HG02642 (cell line): ENCODE measurements around the gene PARM1.

ENCODE experiments used
- ATAC-seq: cut with Tn5 transposase; IDR thresholded peaks from one replicate; pipeline ENCODE4 v1.9.1; 2021; ENCODE audit warnings: mild to moderate bottlenecking; ENCODE audit not compliant: unreplicated experiment, poor library complexity

The PARM1 gene

DNA sequence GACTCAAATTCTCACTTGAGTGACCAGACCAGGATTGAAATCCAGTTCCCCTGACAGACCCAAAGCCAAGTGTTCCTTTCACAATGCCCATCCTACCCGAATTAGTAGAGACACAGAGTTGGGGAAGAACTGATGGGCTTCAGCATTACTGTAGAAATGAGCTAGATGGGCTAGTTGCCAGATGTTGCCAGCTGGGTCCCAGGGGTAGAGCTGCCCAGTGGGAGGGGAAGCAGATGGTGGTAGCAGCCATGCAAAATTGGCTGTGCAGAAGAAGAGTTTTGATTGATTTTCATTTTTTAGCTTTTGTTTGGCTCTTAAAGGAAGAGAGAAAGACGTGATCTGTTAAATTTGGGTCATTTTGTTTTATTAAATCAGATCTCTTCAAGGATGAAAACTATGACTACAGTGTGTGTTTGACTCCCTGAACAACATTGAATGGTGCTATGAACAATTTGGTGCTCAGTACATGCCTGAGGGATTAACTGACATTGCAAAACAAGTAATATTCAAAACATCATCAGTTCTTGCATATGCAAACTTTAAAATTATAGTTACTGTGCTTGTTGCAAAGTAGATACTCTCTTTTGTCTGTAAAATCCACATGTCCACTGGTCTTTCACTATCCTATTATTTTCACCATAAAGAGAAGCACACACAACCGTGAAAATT lies 86.0 kb downstream of the PARM1 start:
- ATAC-seq, result no peak

DNA sequence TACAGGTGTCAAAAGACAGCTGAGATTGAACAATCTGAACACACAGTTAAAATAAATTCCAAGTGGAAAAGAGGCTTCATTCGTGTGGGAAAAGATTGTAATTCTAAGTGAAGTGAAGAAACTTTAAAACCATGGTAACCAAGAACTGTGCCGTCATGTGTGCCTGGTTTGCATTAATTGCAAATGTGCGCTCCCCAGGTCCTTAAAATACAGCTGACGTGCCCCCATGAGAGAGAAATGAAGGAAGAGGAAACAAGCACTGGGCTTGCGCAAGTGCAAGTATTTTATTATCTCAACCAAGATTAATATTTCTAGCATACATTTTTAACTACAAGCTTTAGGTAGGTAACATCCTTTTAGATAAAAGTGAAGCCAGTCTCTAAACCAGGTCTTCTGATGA lies 92.5 kb downstream of the PARM1 start:
- ATAC-seq, result no peak

DNA sequence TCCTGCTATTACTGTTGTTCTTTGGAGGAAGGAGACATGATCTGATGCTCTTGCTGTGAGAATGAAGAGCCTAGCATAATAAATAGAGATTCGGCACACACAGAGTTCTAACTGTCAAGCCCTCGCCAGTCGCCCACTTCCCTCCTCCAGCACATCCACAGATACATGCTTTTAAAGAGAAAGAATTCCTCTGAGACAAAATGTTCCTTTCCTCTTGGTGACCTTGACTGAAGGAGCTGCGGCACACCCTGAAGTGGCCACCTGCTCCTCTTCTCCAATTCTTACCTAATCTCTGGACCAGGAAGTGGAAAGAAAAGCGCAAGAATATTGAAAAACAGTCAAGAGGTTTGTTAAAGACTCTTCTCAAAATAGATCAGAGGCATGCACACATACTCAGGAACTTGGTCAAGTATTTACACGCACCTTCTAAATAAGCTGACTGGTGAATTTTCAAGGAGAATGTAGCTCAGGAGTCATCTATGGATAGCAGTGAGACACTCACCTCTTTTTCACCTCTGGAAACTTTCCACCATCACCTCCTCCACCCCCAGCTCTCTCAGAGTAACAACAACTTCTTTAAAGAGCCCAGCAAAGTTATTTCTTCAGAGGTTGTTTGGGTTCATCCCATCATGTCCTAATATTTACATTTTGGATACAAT lies 95.4 kb downstream of the PARM1 start:
- no peak for ATAC-seq

DNA sequence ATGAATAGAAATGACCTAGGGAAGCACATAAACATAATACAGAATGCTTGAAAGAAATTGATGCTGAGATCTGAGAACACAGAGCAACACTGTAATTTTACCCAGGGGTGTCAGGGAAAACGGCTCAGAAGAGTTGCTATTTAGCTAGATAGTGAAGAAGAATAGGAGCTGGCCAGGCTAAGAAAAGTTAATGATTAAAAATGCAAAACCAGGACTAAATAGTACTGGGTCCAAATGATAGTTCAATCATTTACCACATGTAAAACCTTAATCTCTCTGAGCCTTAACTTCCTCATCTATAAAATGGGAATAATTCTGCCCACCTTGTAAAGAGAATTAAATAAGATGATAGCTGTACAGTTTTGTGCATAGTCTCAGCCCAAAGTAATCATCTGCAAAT lies 97.1 kb downstream of the PARM1 start:
- no peak for ATAC-seq

DNA sequence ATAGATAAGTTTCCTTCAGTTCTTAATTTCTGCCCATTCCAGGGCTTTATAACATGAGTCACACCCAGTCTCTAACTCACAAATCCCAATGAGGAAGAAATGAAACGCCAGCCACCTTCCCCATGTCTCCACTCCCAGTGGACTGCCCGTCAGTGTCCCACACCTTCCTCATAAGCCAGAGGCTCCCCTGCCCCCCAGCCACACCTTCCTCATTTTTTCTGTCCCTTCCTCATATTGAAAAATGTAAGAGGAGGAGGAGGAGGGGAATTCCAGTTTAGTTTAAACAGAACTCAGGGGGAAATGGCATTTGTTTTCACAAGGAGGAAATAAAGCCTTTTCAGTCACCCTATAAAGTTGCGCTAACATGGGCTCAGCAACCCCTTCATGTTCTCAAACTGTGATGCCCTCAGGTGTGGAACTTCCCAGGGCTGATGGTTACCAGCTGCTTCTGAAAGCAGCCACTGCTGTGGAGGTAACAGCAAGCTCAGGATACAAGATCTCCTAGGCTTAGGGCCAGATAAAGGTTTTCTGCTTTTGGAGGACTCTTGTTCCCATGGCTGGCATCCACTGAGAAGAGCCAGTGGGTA lies 97.8 kb downstream of the PARM1 start:
- ATAC-seq, result no peak

DNA sequence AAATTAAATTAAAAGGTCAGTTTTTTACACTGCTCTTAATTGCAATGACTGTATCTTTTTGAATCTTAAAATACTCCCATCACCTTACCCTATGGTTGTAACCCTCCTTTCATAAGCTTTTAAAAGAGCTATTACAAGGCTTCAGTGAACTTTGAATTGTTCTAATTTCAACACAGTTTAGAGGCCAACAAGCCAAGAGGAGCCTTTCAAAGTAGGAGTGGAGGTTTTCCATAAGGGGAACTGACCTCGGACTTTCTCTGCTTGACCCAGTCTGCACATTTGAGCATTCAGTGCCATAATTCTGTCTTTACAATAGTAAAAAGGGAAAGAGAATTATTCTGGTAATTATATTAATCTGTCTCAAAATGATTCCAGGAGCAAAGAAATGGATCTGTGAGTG lies 98.9 kb downstream of the PARM1 start:
- ATAC-seq, result no peak

DNA sequence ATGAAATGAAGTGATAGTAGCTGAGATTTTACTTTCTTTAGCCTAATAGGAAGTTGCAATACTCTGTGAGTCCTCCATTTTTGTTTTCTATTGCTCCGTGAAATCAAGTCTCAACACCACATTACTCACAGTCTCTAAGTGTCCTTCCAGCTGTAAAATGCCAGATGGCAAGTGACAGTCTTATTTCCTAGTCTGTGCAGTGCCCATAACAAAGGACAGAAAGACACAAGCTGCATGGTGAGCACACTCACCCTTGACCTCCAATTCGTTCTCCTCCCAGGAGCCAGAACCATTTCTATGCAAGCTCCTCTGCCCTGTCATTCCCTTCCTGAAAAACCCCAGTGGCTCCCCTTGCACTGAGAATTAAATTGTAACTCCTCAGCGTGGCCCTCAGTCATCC lies 101.6 kb downstream of the PARM1 start:
- no peak for ATAC-seq

DNA sequence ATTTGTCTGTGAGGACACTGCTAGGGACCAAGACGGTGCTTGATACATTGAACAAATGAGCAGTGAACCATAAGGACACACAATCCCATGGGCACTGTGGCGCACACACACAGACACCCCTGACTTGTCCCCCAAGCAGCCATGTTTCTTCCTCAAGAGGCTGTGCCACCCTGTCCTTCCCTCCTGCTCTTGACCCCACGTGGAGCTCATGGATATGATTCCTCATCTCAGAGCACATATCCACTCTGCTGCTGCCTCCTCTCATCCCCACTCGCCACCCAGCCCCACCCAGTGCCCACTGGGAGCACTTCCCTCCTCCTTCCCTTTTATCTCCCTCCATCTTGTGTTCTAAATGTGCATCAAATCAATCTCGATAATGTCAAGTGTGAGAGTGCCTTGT lies 102.4 kb downstream of the PARM1 start:
- no peak for ATAC-seq

DNA sequence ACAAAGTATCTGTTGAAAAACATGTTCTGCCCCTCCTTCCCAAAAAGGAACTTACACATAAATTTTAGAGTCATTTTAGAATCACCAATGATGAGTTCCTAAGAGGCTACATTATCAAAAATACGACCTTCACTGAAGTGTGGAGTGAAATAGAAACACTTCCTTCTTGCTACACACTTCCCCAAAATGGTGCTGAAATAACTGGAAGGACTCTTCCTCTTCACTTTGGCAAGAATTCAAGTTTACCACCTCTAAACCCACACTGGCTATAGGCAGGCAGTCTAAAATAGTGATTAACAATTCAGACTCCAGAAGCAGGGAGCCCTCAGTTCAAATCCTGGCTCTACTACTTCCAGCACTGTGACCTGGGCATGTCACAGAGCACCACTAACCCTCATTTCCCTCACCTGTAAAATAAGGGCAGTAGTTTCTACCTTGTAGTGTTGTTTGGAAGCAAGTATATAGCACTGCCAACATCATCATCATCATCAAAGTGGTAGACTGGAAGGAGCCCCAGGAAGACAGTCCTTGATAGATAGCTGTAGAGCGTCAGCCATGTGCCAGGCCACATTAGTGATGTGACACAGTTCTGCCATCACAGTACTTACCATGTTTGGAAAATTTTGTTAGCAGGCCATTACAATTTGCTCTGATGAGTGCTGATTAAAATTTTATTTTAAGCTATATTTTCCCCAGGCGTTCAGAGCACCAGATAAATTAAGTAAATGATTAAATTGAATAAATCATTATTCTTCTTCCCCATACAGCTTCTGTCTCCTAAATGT lies 103.3 kb downstream of the PARM1 start:
- ATAC-seq, result peak; percentile 52

DNA sequence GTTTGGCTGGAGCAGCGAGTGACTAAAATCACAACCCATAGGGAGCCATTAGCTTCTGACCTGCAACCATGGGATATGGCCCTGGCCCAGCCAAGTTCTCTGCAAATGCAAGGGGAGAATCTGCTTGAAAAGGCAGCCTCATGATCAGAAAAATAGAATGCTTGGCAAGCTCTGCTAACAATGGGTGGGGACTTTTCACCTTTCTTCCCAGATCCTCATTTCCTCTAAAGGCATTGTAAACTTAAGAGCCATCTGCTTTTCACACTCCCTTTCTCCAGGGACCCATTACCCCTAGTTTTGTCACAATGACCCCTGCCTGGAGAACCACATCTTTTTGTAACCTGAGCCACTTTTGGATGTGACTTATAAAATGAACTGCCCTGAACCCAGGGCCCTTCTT lies 104.3 kb downstream of the PARM1 start:
- ATAC-seq, result peak; percentile 63

DNA sequence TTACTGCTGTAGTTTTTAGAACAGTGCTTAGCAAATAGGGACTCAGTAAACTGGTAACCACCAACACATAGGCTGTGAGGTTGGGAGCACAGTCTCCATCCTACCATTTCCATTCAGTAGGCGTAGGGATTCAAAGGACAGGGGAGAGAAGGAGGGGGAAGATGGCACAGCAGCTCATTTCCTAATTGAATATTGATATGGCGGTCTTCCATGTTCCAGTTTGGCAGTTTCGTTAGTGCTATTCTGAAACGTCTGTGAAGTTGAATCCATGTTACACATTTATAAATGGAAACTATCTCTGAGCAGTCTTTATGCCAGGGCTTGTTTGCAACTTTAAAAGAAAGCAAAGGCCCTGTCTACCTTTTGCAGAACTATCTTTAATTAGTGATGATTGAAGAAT lies 105.5 kb downstream of the PARM1 start:
- no peak for ATAC-seq

DNA sequence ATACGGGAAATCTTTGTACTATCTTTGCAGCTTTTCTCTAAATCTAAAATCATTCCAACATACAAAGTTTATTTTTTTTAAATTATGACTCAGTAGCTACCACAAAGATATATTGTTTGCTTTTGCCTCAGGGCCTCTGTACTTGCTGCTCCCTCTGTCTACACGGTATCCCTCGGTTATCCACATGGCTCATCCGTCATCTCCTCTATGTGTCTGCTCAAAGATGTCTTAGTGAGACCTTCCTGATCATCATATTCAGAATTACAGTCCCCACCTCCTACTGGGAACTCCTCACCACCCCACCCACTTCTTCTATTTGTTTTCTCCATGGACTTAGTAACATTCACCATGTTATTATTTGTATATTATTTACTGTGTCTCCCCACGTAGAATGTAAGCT lies 107.8 kb downstream of the PARM1 start:
- ATAC-seq, result no peak

DNA sequence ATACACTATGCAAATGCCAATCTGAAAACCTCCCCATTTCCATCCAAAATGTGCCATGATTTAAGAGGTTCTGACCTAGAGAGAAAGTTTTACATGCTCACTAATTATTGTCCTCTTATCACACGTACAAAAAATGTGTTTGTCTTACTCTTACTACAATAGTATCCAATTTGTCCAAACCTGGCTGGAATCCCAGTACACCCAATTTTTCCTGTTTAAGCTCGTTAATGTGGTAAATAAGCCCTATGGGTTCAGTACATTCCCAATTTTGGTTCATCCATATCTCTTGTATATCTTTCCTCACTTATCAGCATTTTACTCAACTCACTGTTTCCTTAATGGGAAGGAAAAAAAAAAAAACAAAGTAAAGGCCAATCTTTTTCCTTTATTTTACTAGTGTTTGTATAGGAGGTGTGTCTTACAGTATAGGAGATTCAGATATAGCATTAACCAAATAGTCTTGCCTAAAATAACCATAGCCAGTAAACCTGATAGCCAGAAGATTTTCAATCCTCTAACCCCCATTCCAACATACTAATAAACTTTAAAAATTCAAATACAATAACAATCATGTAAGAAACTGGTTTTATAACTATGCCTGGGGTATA lies 109.8 kb downstream of the PARM1 start:
- no peak for ATAC-seq

DNA sequence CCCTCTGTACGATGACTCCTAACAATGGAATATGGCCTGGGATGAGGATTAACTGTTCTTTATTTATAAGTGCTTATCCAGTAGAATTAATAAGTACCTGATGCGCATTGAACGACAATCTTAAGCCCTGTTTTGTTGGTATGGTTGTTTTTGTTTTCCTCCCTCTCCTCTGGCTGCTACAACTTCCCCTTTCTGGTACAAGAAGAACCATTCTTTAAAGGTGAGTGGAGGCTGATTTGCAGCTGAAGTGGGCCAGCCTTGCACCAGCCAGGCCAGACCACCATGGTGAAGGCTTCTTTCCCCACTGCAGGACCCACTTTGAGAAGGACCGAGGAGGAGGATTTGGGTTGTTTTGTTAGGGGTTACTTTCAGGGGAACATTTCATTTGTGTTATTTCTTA lies 113.3 kb downstream of the PARM1 start:
- ATAC-seq, result no peak

DNA sequence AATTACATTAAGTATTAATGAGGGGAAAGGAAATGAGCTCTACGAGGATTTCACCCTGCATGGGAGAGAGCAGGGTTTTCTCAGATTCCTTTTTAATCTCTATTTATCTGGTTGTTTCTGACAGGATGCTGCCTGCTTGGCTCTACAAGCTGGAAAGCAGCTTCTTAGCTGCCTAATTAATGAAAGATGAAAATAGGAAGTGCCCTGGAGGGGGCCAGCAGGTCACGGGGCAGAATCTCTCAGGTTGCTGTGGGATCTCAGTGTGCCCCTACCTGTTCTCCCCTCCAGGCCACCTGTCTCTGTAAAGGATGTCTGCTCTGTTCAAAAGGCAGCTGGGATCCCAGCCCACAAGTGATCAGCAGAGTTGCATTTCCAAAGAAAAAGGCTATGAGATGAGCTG lies 113.7 kb downstream of the PARM1 start:
- ATAC-seq, result no peak

DNA sequence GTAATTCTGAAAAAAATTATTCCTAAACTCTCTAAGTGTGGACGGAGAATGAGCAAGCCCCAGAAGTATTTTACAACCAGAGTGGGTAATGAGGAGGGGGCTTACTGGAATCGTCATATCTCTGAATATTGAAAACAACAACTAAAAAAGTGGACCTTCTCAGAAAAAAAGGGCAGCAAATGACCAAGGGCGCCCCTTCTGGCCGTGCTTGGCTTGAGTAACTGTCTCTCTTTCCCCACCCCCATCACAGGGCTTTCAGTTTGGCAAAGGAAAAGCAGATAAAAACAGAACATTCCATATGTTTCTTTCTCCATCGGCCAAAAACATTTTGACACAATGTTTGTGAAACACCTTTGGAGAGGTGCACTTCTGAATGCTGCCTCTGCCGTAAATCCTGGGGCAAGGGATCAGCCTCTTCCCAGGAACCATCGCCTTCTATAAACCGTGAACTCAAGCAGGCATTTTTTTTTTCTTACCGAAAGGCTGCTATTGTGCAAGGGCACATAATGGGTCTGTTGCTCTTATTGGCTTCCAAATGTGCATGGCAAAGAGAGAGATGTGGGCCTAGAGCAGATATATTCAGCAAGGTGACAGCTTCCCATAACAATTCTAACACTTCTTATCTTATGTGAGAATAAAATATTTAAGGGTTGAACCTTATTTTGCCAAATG lies 115.4 kb downstream of the PARM1 start:
- no peak for ATAC-seq

DNA sequence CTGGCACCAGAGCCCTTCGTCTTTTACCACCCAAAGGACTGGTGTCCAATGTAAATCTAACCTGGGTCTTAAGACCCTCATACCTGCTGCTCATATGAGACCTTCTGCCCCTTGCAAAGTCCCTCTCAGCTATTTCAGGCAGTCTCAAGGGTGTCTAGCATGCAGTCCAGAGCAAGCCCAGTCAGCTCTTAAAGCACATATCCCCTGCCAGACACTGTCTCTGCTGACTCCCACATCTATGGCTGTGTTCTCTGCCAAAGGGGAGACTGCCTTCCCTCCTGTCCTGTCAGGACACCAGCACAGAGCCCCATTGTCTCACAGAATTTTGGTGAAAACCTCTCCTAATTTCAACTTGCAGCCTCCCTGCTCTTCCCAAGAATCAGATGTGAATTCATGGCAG lies 118.5 kb downstream of the PARM1 start:
- no peak for ATAC-seq

DNA sequence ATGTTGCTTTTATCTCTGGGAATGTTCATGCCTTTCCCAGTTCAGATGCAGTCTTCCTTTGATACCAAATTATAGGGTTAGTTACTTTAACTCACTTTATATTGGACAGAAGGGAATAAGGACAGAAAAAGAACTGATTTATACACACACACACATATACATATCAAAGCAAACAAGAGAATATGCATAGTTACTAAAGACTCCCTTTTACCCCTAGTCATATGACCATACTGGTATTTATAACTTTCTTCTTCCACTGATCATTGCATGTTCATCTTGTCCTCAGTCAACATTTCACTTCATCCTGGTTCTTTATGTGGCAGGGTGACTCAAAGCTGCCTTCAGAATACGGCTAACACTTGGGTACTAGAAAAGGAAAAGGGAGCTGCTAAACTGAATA lies 120.4 kb downstream of the PARM1 start:
- ATAC-seq, result no peak

DNA sequence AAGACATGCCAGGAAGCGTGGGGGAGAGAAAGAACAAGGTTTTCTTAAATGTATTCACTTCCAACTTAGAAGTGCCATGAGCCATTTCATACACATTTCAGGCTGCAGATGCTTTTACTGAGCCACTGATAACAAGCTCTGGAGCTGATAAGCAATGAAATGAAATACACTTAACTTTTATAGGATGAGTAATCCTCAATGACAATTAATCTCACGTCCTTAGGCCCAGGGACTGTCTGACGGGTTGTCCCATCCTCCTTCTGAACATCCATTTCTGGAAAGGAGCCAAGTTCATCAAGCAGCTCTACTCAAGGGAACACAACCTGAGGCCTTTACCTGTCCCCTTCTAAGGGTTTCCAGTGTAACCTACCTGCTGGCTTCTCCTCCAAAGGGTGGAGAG lies 121.2 kb downstream of the PARM1 start:
- ATAC-seq, result no peak

DNA sequence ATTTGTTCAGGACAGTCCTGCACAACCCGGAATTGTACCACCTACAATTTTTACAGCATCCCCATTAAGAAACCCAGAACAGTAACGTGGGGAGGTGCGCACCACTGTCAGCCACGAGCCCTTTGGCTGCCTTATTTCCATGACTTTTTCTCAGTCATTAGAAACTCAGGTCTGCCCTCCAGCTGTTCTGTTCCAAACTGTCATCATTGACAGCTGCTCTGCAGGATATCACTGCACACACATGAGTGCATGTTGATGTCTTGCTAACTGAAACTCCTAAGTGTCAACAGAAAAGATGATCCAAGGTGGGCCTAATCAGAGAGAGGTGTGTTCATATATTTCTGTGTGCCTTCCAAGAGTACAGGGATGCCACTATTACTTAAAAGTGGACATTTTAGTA lies 123.4 kb downstream of the PARM1 start:
- no peak for ATAC-seq
